OCI-LY7 (cell line): ENCODE data around the gene PLEKHG4B.

Experiments used
- EZH2phosphoT487 ChIP-seq: fragments of 200-600 bp; sonication (generic); IDR thresholded peaks from 2 replicates; pipeline ENCODE4 v1.6.1; 2018; ENCODE audit warnings: low read depth, borderline replicate concordance, mild to moderate bottlenecking, mixed run types, antibody characterized with exemption, low read length, moderate library complexity, mixed read lengths
- TF ChIP-seq, protein P1 (sequence below): fragments of 200-600 bp; sonication (generic); conservative IDR thresholded peaks from 2 replicates; pipeline ENCODE4 v1.5.1; 2014; ENCODE audit warnings: mild to moderate bottlenecking, antibody characterized with exemption, low read length, moderate library complexity, mixed read lengths

DNA sequence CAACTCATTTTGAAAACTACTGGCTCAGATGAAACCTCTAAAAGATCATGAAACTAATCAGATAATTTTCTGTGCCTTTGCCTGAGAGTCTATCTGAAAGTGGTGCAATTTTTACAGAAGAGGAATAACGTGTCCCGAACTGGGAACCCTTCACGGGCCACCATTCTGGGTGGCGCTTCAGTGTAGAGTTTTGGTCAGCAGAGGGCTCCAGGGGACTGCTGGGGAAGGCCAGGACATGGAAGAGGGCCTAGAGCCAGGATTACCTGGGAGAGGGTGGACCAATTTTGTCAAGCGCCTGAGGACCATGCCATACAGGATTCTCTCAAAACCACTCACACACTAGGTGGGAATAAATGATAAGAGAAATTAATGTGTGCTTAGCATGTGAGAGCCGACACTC, 49.7 kb upstream of the PLEKHG4B start:
- TF ChIP-seq, protein P1, sequence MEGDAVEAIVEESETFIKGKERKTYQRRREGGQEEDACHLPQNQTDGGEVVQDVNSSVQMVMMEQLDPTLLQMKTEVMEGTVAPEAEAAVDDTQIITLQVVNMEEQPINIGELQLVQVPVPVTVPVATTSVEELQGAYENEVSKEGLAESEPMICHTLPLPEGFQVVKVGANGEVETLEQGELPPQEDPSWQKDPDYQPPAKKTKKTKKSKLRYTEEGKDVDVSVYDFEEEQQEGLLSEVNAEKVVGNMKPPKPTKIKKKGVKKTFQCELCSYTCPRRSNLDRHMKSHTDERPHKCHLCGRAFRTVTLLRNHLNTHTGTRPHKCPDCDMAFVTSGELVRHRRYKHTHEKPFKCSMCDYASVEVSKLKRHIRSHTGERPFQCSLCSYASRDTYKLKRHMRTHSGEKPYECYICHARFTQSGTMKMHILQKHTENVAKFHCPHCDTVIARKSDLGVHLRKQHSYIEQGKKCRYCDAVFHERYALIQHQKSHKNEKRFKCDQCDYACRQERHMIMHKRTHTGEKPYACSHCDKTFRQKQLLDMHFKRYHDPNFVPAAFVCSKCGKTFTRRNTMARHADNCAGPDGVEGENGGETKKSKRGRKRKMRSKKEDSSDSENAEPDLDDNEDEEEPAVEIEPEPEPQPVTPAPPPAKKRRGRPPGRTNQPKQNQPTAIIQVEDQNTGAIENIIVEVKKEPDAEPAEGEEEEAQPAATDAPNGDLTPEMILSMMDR = peak; percentile 53
- no peak for TF ChIP-seq EZH2phosphoT487
